ENCODE results near the gene NUP93.
"Not testable (repeated sequence)": the region's sequence is repeated elsewhere in the genome, so short reads cannot be mapped to it uniquely, and the experiment has no call there.

The NUP93 gene

GRCh38 chr16:56709443-56710040 is 20.4 kb upstream of the NUP93 start:
- DNase-seq (ENCODE audit: low read depth), result no peak

GRCh38 chr16:56710181-56710737 is 19.7 kb upstream of the NUP93 start:
- DNase-seq (ENCODE audit: low read depth), result no peak

GRCh38 chr16:56711862-56712261 is 18.1 kb upstream of the NUP93 start:
- no peak for DNase-seq (ENCODE audit: low read depth)

- no peak for DNase-seq (ENCODE audit: low read depth)
Measured at GRCh38 chr16:56713794-56714193, 16.1 kb upstream of the NUP93 start.

GRCh38 chr16:56715126-56715525 is 14.8 kb upstream of the NUP93 start:
- no peak for DNase-seq (ENCODE audit: low read depth)

GRCh38 chr16:56716761-56717160 is 13.2 kb upstream of the NUP93 start:
- no peak for DNase-seq (ENCODE audit: low read depth)

GRCh38 chr16:56717532-56717931 is 12.4 kb upstream of the NUP93 start:
- DNase-seq (ENCODE audit: low read depth), result not testable (repeated sequence)

GRCh38 chr16:56722200-56722842 is 7.6 kb upstream of the NUP93 start:
- DNase-seq (ENCODE audit: low read depth), result no peak

GRCh38 chr16:56724191-56724590 is 5.7 kb upstream of the NUP93 start:
- DNase-seq (ENCODE audit: low read depth), result no peak

- no peak for DNase-seq (ENCODE audit: low read depth)
Measured at GRCh38 chr16:56726283-56726682, 3.6 kb upstream of the NUP93 start.

- no peak for DNase-seq (ENCODE audit: low read depth)
Measured at GRCh38 chr16:56726926-56727325, 3.0 kb upstream of the NUP93 start.

GRCh38 chr16:56728027-56728426 is 1.9 kb upstream of the NUP93 start:
- DNase-seq (ENCODE audit: low read depth), result no peak

GRCh38 chr16:56728980-56729734 is 772 bp upstream of the NUP93 start:
- DNase-seq (ENCODE audit: low read depth), result no peak

GRCh38 chr16:56732366-56732765 is 2.4 kb downstream of the NUP93 start:
- DNase-seq (ENCODE audit: low read depth), result no peak

- DNase-seq (ENCODE audit: low read depth), result no peak
Measured at GRCh38 chr16:56732832-56733231, 2.9 kb downstream of the NUP93 start.

GRCh38 chr16:56734429-56734828 is 4.5 kb downstream of the NUP93 start:
- DNase-seq (ENCODE audit: low read depth), result no peak

- DNase-seq (ENCODE audit: low read depth), result no peak
Measured at GRCh38 chr16:56736476-56736875, 6.5 kb downstream of the NUP93 start.

- DNase-seq (ENCODE audit: low read depth), result no peak
Measured at GRCh38 chr16:56737539-56737938, 7.6 kb downstream of the NUP93 start.

- no peak for DNase-seq (ENCODE audit: low read depth)
Measured at GRCh38 chr16:56738221-56738620, 8.3 kb downstream of the NUP93 start.

- DNase-seq (ENCODE audit: low read depth), result not testable (repeated sequence)
Measured at GRCh38 chr16:56739378-56739777, 9.4 kb downstream of the NUP93 start.

GRCh38 chr16:56741399-56741798 is 11.5 kb downstream of the NUP93 start:
- no peak for DNase-seq (ENCODE audit: low read depth)

- DNase-seq (ENCODE audit: low read depth), result no peak
Measured at GRCh38 chr16:56742030-56742984, 12.4 kb downstream of the NUP93 start.

Measured in activated T-cell treated with anti-CD3 and anti-CD28 coated beads for 48 hours (primary cell).